Activated naive CD4-positive, alpha-beta T cell treated with Interleukin-2 at 50 U/mL for 16 hours (primary cell): ENCODE measurements around the gene SNHG17.
"Not testable (repeated sequence)": the region's sequence is repeated elsewhere in the genome, so short reads cannot be mapped to it uniquely, and the experiment has no call there.

Experiments
- DNase-seq: peaks from one replicate; pipeline ENCODE4 v3.0.0-alpha.2; 2020

SNHG17 gene

GRCh38 chr20:38447251-38447661, 12.1 kb upstream of the SNHG17 start:
- DNase-seq = no peak

GRCh38 chr20:38446441-38447209, 11.5 kb upstream of the SNHG17 start:
- peak; percentile 94 for DNase-seq

- no peak for DNase-seq
Observed at GRCh38 chr20:38445901-38446425, 10.8 kb upstream of the SNHG17 start.

GRCh38 chr20:38445381-38445796, 10.3 kb upstream of the SNHG17 start:
- DNase-seq = no peak

GRCh38 chr20:38441916-38442315, 6.8 kb upstream of the SNHG17 start:
- no peak for DNase-seq

GRCh38 chr20:38441110-38441509, 6.0 kb upstream of the SNHG17 start:
- DNase-seq = not testable (repeated sequence)

GRCh38 chr20:38437796-38438195, 2.7 kb upstream of the SNHG17 start:
- DNase-seq = no peak

GRCh38 chr20:38435555-38435939, 419 bp upstream of the SNHG17 start:
- DNase-seq = no peak

GRCh38 chr20:38434301-38434741, 807 bp downstream of the SNHG17 start:
- DNase-seq = peak; percentile 35

GRCh38 chr20:38433304-38433972, 1.7 kb downstream of the SNHG17 start:
- DNase-seq = no peak

GRCh38 chr20:38432870-38433269, 2.3 kb downstream of the SNHG17 start:
- DNase-seq = not testable (repeated sequence)

- DNase-seq = no peak
Observed at GRCh38 chr20:38432292-38432691, 2.8 kb downstream of the SNHG17 start.

- DNase-seq = no peak
Observed at GRCh38 chr20:38430679-38431325, 4.3 kb downstream of the SNHG17 start.

- DNase-seq = no peak
Observed at GRCh38 chr20:38429301-38429700, 5.8 kb downstream of the SNHG17 start.

- DNase-seq = no peak
Observed at GRCh38 chr20:38428800-38429199, 6.3 kb downstream of the SNHG17 start.

GRCh38 chr20:38427655-38428023, 7.5 kb downstream of the SNHG17 start:
- DNase-seq = no peak

- DNase-seq = no peak
Observed at GRCh38 chr20:38426006-38426897, 8.9 kb downstream of the SNHG17 start.

GRCh38 chr20:38424401-38424800, 10.7 kb downstream of the SNHG17 start:
- no peak for DNase-seq

- no peak for DNase-seq
Observed at GRCh38 chr20:38423541-38423940, 11.6 kb downstream of the SNHG17 start.

- no peak for DNase-seq
Observed at GRCh38 chr20:38421915-38422314, 13.2 kb downstream of the SNHG17 start.

- DNase-seq = no peak
Observed at GRCh38 chr20:38420388-38421085, 14.6 kb downstream of the SNHG17 start.
